ENCODE data around the gene PITPNM3.
"Not testable (repeated sequence)": the region's sequence is repeated elsewhere in the genome, so short reads cannot be mapped to it uniquely, and the experiment has no call there.

The PITPNM3 gene

GRCh38 chr17:6556121-6557039, at the start of gene PITPNM3:
PITPNM3 (minus strand) TSS chr17:6556555; CDS start chr17:6556406, 149 bp downstream.
- DNase-seq: no peak

GRCh38 chr17:6605142-6605541, 48.8 kb upstream of the PITPNM3 start:
- DNase-seq: no peak

GRCh38 chr17:6603744-6604325, 47.5 kb upstream of the PITPNM3 start:
- no peak for DNase-seq

GRCh38 chr17:6602141-6602540, 45.8 kb upstream of the PITPNM3 start:
- no peak for DNase-seq

GRCh38 chr17:6599364-6599763, 43.0 kb upstream of the PITPNM3 start:
- DNase-seq: no peak

- no peak for DNase-seq
These were observed 41.4 kb upstream of the PITPNM3 start for GRCh38 chr17:6597727-6598126.

- no peak for DNase-seq
These were observed 40.6 kb upstream of the PITPNM3 start for GRCh38 chr17:6596941-6597340.

- DNase-seq: no peak
These were observed 40.2 kb upstream of the PITPNM3 start for GRCh38 chr17:6596511-6596910.

GRCh38 chr17:6596081-6596480, 39.7 kb upstream of the PITPNM3 start:
- no peak for DNase-seq

GRCh38 chr17:6593371-6593770, 37.0 kb upstream of the PITPNM3 start:
- DNase-seq: not testable (repeated sequence)

- no peak for DNase-seq
These were observed 35.8 kb upstream of the PITPNM3 start for GRCh38 chr17:6592173-6592572.

- no peak for DNase-seq
These were observed 35.3 kb upstream of the PITPNM3 start for GRCh38 chr17:6591599-6592158.

- no peak for DNase-seq
These were observed 33.1 kb upstream of the PITPNM3 start for GRCh38 chr17:6589266-6589946.

- no peak for DNase-seq
These were observed 31.8 kb upstream of the PITPNM3 start for GRCh38 chr17:6588165-6588564.

GRCh38 chr17:6587310-6587709, 31.0 kb upstream of the PITPNM3 start:
- no peak for DNase-seq

GRCh38 chr17:6583411-6583810, 27.1 kb upstream of the PITPNM3 start:
- no peak for DNase-seq

GRCh38 chr17:6580625-6581024, 24.3 kb upstream of the PITPNM3 start:
- no peak for DNase-seq

- no peak for DNase-seq
These were observed 22.1 kb upstream of the PITPNM3 start for GRCh38 chr17:6578491-6578890.

- no peak for DNase-seq
These were observed 21.4 kb upstream of the PITPNM3 start for GRCh38 chr17:6577686-6578263.

GRCh38 chr17:6576038-6576785, 19.9 kb upstream of the PITPNM3 start:
- DNase-seq: no peak

GRCh38 chr17:6575596-6575988, 19.2 kb upstream of the PITPNM3 start:
- DNase-seq: no peak

All from activated CD8-positive, alpha-beta memory T cell treated with anti-CD3 and anti-CD28 coated beads for 24 hours (primary cell).